ENCODE measurements around the gene NT5E. TPM values are rescaled to one million over a fixed set of nuclear protein-coding genes. Genes with fewer than 3 reads are reported as not detected.

Gene NT5E
- total RNA-seq, 1 experiment from 2014 or later = 0.15 TPM

GRCh38 chr6:85421972-85422371, 27.9 kb upstream of the NT5E start:
- no peak for DNase-seq (ENCODE audit: low spot score)

- no peak for DNase-seq (ENCODE audit: low spot score)
These were observed 26.9 kb upstream of the NT5E start for GRCh38 chr6:85422996-85423395.

- no peak for DNase-seq (ENCODE audit: low spot score)
These were observed 24.9 kb upstream of the NT5E start for GRCh38 chr6:85424981-85425380.

- no peak for DNase-seq (ENCODE audit: low spot score)
These were observed 23.9 kb upstream of the NT5E start for GRCh38 chr6:85425997-85426396.

GRCh38 chr6:85428486-85428885, 21.4 kb upstream of the NT5E start:
- no peak for DNase-seq (ENCODE audit: low spot score)

- DNase-seq (ENCODE audit: low spot score) = no peak
These were observed 20.5 kb upstream of the NT5E start for GRCh38 chr6:85429346-85429745.

GRCh38 chr6:85431271-85431670, 18.6 kb upstream of the NT5E start:
- DNase-seq (ENCODE audit: low spot score) = no peak

GRCh38 chr6:85432554-85432953, 17.3 kb upstream of the NT5E start:
- no peak for DNase-seq (ENCODE audit: low spot score)

- DNase-seq (ENCODE audit: low spot score) = no peak
These were observed 14.0 kb upstream of the NT5E start for GRCh38 chr6:85435851-85436250.

- no peak for DNase-seq (ENCODE audit: low spot score)
These were observed 13.5 kb upstream of the NT5E start for GRCh38 chr6:85436411-85436810.

GRCh38 chr6:85436939-85437495, 12.9 kb upstream of the NT5E start:
- no peak for DNase-seq (ENCODE audit: low spot score)

GRCh38 chr6:85443349-85444117, 6.3 kb upstream of the NT5E start:
- DNase-seq (ENCODE audit: low spot score) = no peak

- DNase-seq (ENCODE audit: low spot score) = no peak
These were observed 480 bp upstream of the NT5E start for GRCh38 chr6:85449388-85449817.

- no peak for DNase-seq (ENCODE audit: low spot score)
These were observed 1.9 kb downstream of the NT5E start for GRCh38 chr6:85451565-85452306.

- peak; percentile 69 for DNase-seq (ENCODE audit: low spot score)
These were observed 2.6 kb downstream of the NT5E start for GRCh38 chr6:85452441-85452881.

- DNase-seq (ENCODE audit: low spot score) = no peak
These were observed 3.2 kb downstream of the NT5E start for GRCh38 chr6:85453052-85453451.

GRCh38 chr6:85453490-85453889, 3.6 kb downstream of the NT5E start:
- no peak for DNase-seq (ENCODE audit: low spot score)

- no peak for DNase-seq (ENCODE audit: low spot score)
These were observed 5.7 kb downstream of the NT5E start for GRCh38 chr6:85455471-85456026.

- no peak for DNase-seq (ENCODE audit: low spot score)
These were observed 6.9 kb downstream of the NT5E start for GRCh38 chr6:85456782-85457181.

GRCh38 chr6:85458184-85458583, 8.3 kb downstream of the NT5E start:
- DNase-seq (ENCODE audit: low spot score) = no peak

- DNase-seq (ENCODE audit: low spot score) = no peak
These were observed 8.9 kb downstream of the NT5E start for GRCh38 chr6:85458782-85459181.

- no peak for DNase-seq (ENCODE audit: low spot score)
These were observed 9.5 kb downstream of the NT5E start for GRCh38 chr6:85459224-85459901.

All from H4 (cell line).